Stimulated activated CD4-positive, alpha-beta T cell treated with anti-CD3 and anti-CD28 coated beads, Interleukin-2, amount 100 ng/mL, for 48 hours (primary cell): Measurements from ENCODE around the gene VCX3A.
"Not testable (repeated sequence)": the region's sequence is repeated elsewhere in the genome, so short reads cannot be mapped to it uniquely, and the experiment has no call there.

ENCODE experiments used
- DNase-seq, 2 donors: peaks; one replicate each; pipeline ENCODE4 v3.0.0-alpha.2; 2020

Gene VCX3A

GRCh38 chrX:6535018-6535417 is at the start of gene VCX3A:
Gene VCX3A (minus strand): TSS chrX:6535118. CDS start chrX:6534497, 621 bp downstream.
- DNase-seq, result not testable (repeated sequence)

- no peak for DNase-seq
These were observed 39.8 kb upstream of the VCX3A start for GRCh38 chrX:6574762-6575161.

GRCh38 chrX:6568031-6568430 is 33.1 kb upstream of the VCX3A start:
- DNase-seq, result no peak

GRCh38 chrX:6558979-6559378 is 24.1 kb upstream of the VCX3A start:
- no peak for DNase-seq

GRCh38 chrX:6557690-6558089 is 22.8 kb upstream of the VCX3A start:
- no peak for DNase-seq

- DNase-seq, result no peak
These were observed 16.1 kb upstream of the VCX3A start for GRCh38 chrX:6550999-6551398.

- DNase-seq, result no peak
These were observed 10.8 kb upstream of the VCX3A start for GRCh38 chrX:6545712-6546111.

- DNase-seq, result no peak
These were observed 8.3 kb downstream of the VCX3A start for GRCh38 chrX:6526564-6527136.

- DNase-seq, result no peak
These were observed 17.5 kb downstream of the VCX3A start for GRCh38 chrX:6517376-6517775.

GRCh38 chrX:6506444-6506843 is 28.5 kb downstream of the VCX3A start:
- DNase-seq, result no peak

GRCh38 chrX:6505960-6506359 is 29.0 kb downstream of the VCX3A start:
- DNase-seq, result no peak

GRCh38 chrX:6500719-6501118 is 34.2 kb downstream of the VCX3A start:
- no peak for DNase-seq

- DNase-seq, result no peak
These were observed 36.6 kb downstream of the VCX3A start for GRCh38 chrX:6498324-6498723.
